Transverse colon (tissue), 4 donors: ENCODE data around the gene RAB8B.

Experiments used
- CTCF ChIP-seq, 5 experiments: fragments of 200-600 bp in 3 of 5; fragments of 450-650 bp in 2 of 5; sonication (generic) in 3 of 5; IDR thresholded peaks; 1 replicate in 2 of 5; 2 replicates in 3 of 5; pipeline ENCODE4 v1.5.1; 2016 to 2017; ENCODE audit warnings: antibody characterized with exemption in 5 of 5, inconsistent platforms in 3 of 5, mild to moderate bottlenecking in 2 of 5, moderate library complexity in 1 of 5
- EP300 ChIP-seq: sonication (generic); formaldehyde crosslinking; IDR thresholded peaks from one replicate; pipeline ENCODE4 v1.6.1; 2017; ENCODE audit warnings: antibody characterized with exemption, low read depth
- POLR2A ChIP-seq: fragments of 450-650 bp; IDR thresholded peaks from one replicate; pipeline ENCODE4 v1.6.1; 2016; ENCODE audit warnings: antibody characterized with exemption, mild to moderate bottlenecking, moderate library complexity
- POLR2AphosphoS5 ChIP-seq, 3 donors: sonication (generic); formaldehyde crosslinking; IDR thresholded peaks; one replicate each; pipeline ENCODE4 v1.6.1; 2016; ENCODE audit warnings: antibody characterized with exemption in 3 of 3

GRCh38 chr15:63310646-63311045, 121.2 kb downstream of the RAB8B start:
- TF ChIP-seq POLR2A (no peak), CTCF (IDR thresholded peaks at IDR 0.05) (no peak), EP300 (no peak), POLR2AphosphoS5 (IDR thresholded peaks at IDR 0.05) (no peak)
